ENCODE measurements around the gene CFB. TPM values are rescaled to one million over a fixed set of nuclear protein-coding genes. Genes with fewer than 3 reads are reported as not detected.
A peak's percentile ranks its signal among the peaks of the same experiment; 100 is the strongest.

CFB gene
- polyA plus RNA-seq, 4 donors = 4.6 to 13.0 (median 6.7) TPM

GRCh38 chr6:31947864-31948263 is 2.0 kb downstream of the CFB start:
- no peak for DNase-seq (ENCODE audit: low read depth in 4 of 4, low spot score in 3 of 4)

DNA sequence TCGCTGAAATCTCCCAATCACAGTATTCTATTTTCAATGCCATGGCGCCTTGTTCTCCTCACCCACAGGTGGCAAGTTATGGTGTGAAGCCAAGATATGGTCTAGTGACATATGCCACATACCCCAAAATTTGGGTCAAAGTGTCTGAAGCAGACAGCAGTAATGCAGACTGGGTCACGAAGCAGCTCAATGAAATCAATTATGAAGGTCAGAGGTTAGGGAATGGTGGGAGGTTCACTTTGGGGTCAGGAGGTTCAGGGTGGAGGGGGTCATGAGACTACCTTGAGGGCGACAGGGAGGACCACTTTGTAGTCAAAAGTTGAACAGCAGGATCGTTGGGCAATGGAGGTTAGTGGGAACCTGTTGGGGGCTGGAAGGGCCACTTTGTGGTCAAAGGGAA is 2.4 kb downstream of the CFB start:
- DNase-seq (ENCODE audit: low read depth in 4 of 4, low spot score in 3 of 4) = no peak

DNA sequence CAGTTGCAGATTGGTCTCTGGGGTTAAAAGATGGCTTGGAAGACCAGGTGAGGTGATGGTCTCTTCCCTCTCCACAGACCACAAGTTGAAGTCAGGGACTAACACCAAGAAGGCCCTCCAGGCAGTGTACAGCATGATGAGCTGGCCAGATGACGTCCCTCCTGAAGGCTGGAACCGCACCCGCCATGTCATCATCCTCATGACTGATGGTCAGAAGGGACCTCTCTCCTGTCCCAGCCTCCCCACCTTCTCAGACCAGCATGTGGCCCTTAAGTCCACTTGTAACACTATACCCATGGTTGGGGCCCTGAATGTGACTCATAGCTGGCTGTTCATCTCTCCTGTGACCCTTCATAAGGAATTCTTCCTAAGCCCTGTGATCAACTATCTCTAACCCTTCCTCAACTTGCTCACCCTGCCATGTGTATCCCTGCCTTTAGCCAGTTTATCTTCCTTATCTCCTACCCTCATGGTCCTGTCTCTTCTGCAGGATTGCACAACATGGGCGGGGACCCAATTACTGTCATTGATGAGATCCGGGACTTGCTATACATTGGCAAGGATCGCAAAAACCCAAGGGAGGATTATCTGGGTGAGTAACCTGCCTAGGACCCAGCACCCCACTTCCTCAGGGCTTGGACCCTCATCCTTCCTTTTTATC is 3.0 kb downstream of the CFB start:
- DNase-seq (ENCODE audit: low read depth in 4 of 4, low spot score in 3 of 4) = no peak

DNA sequence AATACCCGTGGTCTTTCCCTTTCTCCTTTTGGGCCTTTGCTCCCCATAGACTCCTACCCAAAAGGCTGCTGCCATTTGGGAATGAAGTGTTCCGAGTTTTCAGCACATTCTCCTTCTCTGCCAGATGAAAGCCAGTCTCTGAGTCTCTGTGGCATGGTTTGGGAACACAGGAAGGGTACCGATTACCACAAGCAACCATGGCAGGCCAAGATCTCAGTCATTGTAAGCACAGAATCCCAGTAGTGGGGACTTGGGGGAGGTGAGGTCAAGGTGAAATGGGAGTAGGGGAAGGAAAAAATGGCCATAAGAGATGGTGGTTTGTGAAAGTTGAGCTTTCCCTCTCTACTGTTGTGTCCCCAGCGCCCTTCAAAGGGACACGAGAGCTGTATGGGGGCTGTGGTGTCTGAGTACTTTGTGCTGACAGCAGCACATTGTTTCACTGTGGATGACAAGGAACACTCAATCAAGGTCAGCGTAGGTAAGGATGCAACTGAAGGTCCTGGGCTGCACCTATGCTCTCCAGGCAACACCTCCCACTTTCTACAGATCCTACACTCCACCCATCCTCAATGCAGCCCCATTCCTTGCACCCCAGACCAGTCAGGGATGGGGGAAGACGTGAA is 4.1 kb downstream of the CFB start:
- no peak for DNase-seq (ENCODE audit: low read depth in 4 of 4, low spot score in 3 of 4)

DNA sequence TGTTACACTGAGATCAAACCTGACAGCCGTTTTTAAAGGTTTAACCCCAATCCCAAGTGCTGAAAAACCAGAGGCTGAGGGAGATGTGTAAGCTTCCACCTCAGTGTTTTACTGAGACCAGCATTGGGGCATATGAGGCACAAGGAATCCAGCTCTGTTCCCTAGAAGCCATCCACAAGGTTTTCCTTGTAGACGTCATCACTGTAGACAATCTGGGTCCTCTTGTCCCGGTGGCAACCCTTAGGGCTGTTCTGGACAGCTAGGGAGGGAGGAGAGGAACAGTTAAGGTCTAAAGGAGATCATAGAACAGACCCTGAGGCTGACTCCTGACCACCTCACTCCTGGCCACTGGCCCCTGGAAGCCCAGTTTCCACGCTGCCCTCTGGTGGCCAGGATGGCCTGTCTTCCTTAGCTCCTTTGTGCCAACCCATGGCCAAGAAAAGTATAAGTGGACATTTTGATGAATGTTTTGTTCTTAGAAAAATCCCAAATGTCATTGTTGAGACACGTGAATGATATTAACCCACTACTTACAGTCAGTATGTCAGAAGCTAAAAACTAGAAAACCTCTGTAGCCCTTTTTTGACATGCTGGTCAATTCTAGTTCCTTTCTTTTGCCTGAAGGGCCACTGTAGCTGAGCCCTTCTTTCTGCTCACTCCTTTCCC is 6.4 kb downstream of the CFB start:
- no peak for DNase-seq (ENCODE audit: low read depth in 4 of 4, low spot score in 3 of 4)

DNA sequence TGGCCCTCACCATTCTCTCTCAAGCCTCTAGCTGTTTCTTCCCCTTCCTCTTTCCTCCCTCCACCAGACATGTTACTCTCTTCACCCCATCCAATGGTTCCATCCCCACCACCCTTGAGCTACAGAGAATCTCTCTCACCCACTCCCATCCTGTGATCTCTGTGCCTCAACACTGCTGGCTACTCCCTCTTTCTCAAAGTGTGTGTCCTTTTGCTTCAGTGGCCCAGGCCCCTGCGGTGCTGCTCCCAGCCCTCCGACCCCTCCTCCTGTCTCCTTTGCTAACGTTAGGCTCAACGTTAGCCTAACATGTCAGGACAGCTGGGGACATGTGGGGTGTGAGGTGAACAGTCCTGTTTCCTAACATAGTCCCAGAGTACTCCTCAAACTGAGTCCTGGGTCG is 7.0 kb downstream of the CFB start:
- no peak for DNase-seq (ENCODE audit: low read depth in 4 of 4, low spot score in 3 of 4)

DNA sequence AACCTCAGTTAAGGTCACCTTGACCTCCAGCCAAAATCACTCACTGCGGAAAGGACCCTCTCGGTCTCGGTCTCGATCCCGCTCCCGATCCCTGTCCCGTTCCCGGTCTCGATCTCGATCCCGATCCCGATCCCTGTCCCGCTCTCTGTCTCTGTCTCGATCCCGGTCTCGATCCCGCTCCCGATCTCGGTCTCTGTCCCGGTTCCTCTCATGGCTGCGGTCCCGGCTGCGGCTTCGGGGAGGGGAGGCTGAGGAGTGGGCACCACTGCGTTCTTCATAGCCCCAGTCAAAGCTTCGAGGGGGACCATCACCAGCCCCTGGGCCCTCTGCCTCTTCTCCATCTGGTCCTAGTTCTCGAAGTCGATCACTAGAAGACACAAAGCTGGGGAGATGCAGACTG is 8.6 kb downstream of the CFB start:
- DNase-seq (ENCODE audit: low read depth in 4 of 4, low spot score in 3 of 4) = no peak

DNA sequence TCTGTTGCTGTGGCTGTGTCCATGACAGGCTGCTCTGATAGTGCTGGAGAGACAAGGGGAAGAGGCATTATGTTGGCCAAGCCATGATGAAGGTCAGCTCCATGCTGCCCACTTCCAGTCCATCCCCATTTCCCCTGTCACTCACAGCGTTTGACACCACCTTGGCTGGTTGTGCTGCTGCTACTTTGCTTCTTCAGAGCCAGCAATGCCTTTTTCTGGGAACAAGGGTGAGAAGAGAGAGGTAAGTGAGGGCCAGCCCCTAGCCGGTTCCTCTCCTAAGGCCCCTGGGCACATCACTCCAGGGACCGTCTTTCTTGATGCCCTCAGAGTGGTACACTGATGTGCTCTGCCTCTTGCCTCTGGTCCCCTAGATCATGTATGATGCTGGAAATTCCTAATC is 10.9 kb downstream of the CFB start:
- DNase-seq (ENCODE audit: low read depth in 4 of 4, low spot score in 3 of 4) = no peak

- DNase-seq (ENCODE audit: low read depth in 4 of 4, low spot score in 3 of 4) = no peak
These were observed 12.5 kb downstream of the CFB start for GRCh38 chr6:31958412-31958740.

DNA sequence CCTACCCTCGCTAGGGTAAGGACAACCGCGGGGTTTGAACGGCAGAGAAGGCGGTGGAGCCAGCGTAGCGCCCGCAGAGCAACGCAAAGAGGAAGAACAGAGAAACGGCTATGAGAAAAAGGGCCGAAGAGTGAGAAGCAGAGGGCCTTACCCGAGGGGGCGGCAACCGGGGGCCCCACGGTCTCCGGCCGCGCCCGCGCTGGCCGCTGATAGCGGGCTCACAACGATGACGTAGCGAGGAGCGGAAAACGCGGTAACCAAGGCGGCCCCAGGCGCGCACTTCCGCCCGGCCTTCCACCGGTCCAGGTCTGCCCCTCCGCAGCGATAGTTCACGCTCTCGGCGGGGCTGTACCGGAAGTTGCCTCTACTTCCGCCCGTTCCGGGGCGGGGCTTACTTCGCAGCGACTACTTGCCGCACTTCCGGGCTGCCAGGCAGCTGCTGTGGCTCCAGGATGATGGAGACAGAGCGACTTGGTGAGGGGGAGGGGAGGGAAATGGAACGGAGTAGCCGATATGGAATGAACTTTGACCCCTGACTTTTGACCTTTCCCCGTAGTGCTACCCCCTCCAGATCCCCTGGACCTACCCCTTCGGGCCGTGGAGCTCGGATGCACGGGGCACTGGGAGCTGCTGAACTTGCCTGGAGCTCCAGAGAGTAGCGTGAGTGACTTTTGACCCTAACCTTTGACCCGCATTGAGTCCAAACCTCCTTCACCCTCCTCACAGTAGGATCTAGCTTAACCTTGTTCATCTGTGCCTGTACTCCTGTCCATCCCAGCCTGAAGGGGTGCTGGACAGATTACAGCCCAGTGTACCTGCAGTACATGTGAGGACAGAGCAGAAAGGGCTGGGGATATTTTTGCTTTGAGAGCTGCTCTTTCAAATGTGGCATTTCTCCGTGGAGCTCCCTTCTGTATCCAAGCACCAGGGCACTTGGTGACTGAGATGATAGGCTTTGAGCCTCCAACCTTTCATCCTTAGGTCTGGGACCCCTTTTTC is 13.1 kb downstream of the CFB start, which contains the start of the genes NELFE and SKIC2:
NELFE (minus strand) TSS at position 231 of the 999 bp plus-strand sequence. CDS start 525 bp downstream, outside the sequence.
SKIC2 (plus strand) TSS at position 435 of the 999 bp plus-strand sequence; CDS start at position 453, 18 bp downstream.
- peak; percentile 94 to 96 (median 96) for DNase-seq (ENCODE audit: low read depth in 4 of 4, low spot score in 3 of 4)

DNA sequence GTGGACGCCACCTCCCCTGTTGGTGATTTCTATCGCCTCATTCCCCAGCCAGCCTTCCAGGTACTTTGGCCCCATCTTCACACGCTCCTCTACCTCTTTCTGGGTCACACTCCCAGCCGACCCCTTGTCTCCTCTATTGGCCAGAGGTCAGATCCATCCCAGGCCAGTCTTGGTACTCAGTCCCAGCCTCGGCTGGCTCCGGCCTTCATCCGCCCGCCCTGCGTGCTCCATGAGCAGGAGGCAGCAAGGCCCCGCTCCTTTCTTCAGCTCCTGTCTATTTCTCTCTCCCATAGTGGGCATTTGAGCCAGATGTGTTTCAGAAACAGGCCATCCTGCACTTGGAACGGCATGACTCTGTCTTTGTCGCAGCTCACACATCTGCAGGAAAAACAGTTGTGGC is 15.7 kb downstream of the CFB start:
- DNase-seq (ENCODE audit: low read depth in 4 of 4, low spot score in 3 of 4) = no peak

DNA sequence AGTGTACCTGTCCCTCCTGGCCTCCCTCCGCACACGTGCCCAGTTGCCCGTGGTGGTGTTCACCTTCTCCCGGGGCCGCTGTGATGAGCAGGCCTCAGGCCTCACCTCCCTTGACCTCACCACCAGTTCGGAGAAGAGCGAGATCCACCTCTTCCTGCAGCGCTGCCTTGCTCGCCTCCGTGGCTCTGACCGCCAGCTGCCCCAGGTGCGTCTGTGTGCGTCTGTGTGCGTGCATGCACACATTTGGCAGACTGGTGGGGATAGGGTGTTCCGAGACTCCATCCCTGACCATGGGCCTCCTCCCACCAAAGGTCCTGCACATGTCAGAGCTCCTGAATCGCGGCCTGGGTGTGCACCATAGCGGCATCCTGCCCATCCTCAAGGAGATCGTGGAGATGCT is 18.0 kb downstream of the CFB start:
- DNase-seq (ENCODE audit: low read depth in 4 of 4, low spot score in 3 of 4) = no peak

DNA sequence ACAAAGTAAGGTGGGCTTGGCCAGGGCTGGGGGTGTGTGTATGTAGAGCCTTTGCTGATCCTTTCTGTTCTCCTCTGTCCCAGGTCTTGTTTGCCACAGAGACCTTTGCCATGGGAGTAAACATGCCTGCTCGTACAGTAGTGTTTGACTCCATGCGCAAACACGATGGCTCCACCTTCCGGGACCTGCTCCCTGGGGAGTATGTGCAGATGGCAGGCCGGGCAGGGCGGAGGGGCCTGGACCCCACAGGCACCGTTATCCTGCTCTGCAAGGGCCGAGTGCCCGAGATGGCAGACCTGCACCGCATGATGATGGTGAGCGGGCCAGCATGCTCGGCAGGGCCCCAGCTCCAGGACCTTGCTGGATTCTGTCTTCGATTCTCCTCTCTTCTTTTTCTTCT is 19.8 kb downstream of the CFB start:
- no peak for DNase-seq (ENCODE audit: low read depth in 4 of 4, low spot score in 3 of 4)

- no peak for DNase-seq (ENCODE audit: low read depth in 4 of 4, low spot score in 3 of 4)
These were observed 20.6 kb downstream of the CFB start for GRCh38 chr6:31966506-31966905.

GRCh38 chr6:31966997-31967925 is 21.4 kb downstream of the CFB start:
- DNase-seq (ENCODE audit: low read depth in 4 of 4, low spot score in 3 of 4) = no peak

GRCh38 chr6:31967926-31968320 is 22.0 kb downstream of the CFB start:
- DNase-seq (ENCODE audit: low read depth in 4 of 4, low spot score in 3 of 4) = no peak

GRCh38 chr6:31968326-31968725 is 22.4 kb downstream of the CFB start:
- DNase-seq (ENCODE audit: low read depth in 4 of 4, low spot score in 3 of 4) = no peak

DNA sequence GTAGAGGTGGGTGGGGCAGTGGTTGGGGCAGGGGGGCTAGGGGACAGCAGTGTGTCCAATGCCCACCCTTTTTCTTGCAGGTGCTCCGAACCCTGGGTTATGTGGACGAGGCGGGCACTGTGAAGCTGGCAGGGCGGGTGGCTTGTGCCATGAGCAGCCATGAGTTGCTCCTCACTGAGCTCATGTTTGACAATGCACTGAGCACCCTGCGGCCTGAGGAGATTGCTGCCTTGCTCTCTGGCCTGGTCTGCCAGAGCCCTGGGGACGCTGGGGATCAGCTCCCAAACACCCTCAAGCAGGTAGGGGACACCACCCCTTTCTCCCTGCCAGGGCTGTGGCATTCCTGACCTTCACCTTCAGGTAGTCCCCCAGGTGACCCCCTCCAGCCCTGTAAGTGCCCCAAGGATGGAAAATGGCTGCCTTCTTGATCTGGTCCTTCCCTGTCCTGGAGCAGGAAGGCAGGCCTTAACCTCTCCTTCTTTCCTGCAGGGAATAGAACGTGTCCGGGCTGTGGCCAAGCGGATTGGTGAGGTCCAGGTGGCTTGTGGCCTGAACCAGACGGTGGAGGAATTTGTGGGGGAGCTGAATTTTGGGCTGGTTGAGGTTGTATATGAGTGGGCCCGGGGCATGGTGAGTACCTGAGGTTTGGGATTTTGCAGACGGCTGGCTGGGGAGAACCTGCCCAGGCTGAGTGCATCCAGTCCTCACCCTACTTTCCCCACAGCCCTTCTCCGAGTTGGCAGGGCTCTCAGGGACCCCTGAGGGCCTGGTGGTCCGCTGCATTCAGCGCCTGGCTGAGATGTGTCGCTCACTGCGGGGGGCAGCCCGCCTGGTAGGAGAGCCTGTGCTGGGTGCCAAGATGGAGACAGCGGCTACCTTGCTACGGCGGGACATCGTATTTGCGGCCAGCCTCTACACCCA is 23.2 kb downstream of the CFB start:
- no peak for DNase-seq (ENCODE audit: low read depth in 4 of 4, low spot score in 3 of 4)
